Tibial artery (tissue), 4 donors: ENCODE results near the gene SLC16A10.
"Not testable (repeated sequence)": the region's sequence is repeated elsewhere in the genome, so short reads cannot be mapped to it uniquely, and the experiment has no call there.

Experiments used
- DNase-seq, 2 donors: peaks; one replicate each; pipeline ENCODE4 v3.0.0-alpha.2; 2019
- H3K27ac ChIP-seq, 2 donors: fragments of 200-600 bp; sonication (generic) in 1 of 2; 1 replicate in 1 of 2; 2 replicates in 1 of 2; pipeline ENCODE4 v1.5.1; 2018 to 2019; ENCODE audit warnings: mild to moderate bottlenecking in 1 of 2
- H3K27me3 ChIP-seq, 2 donors: fragments of 200-600 bp; sonication (generic) in 1 of 2; one replicate each; pipeline versions ENCODE4 v1.5.1 to v1.6.0; 2016 to 2019
- H3K36me3 ChIP-seq, 3 donors: fragments of 200-600 bp; sonication (generic) in 2 of 3; one replicate each; pipeline ENCODE4 v1.5.1; 2016 to 2019; ENCODE audit warnings: mild to moderate bottlenecking in 2 of 3
- H3K4me1 ChIP-seq, 4 donors: fragments of 200-600 bp; sonication (generic) in 2 of 4; 1 replicate in 3 of 4; 2 replicates in 1 of 4; pipeline ENCODE4 v1.5.1; 2016 to 2019
- H3K4me3 ChIP-seq, 2 donors: fragments of 200-600 bp; sonication (generic) in 1 of 2; 1 replicate in 1 of 2; 2 replicates in 1 of 2; pipeline ENCODE4 v1.5.1; 2018 to 2019; ENCODE audit warnings: mild to moderate bottlenecking in 2 of 2
- H3K9me3 ChIP-seq, 3 donors: fragments of 200-600 bp; sonication (generic) in 1 of 3; one replicate each; pipeline ENCODE4 v1.5.1; 2016 to 2019
- intact Hi-C: fragments of 100-400 bp; cut with DNase I; formaldehyde crosslinking; loops from one replicate; pipeline ENCODE4 v1.15.0; 2023; ENCODE audit warnings: low total_unique reads
- TF ChIP-seq, protein P1 (sequence below), 2 experiments: fragments of 200-600 bp in 1 of 2; fragments of 450-650 bp in 1 of 2; IDR thresholded peaks; one replicate each; pipeline ENCODE4 v1.5.1; 2017 to 2019; ENCODE audit warnings: antibody characterized with exemption in 2 of 2, mild to moderate bottlenecking in 1 of 2, moderate library complexity in 1 of 2

Gene SLC16A10

DNA sequence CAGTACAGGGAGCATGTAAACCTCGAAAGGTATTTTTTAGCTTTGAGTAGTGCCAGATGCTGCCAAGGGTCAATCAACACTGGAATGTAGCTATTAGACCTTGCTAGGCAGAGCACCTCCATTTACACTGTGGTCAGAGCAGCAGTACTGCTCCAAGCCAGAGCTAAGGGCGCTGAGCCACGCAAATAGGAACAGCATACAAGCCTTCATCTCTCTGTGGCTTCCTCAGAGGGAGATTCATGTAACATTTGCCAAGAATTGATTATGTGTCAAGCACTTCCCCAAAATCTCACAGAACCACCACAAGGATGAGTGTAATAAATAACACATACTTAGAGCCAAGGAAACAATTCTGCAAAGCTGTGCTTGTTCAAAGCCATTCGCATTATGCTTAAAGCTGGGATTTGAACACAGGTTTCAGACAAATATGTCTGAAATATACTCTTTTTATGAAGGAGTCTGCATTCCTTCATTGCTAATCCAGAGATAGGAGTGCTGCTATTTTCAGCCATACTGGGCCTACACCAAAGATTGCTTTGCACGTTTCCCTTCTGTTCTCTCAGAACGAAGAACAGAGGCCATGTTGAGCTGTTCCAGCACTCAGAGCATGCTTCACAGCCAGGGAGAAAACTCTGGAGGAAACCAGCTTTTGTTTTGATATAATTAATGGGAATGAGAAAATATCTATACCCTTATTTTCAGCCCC is 97.7 kb downstream of the SLC16A10 start:
- TF ChIP-seq, protein P1, sequence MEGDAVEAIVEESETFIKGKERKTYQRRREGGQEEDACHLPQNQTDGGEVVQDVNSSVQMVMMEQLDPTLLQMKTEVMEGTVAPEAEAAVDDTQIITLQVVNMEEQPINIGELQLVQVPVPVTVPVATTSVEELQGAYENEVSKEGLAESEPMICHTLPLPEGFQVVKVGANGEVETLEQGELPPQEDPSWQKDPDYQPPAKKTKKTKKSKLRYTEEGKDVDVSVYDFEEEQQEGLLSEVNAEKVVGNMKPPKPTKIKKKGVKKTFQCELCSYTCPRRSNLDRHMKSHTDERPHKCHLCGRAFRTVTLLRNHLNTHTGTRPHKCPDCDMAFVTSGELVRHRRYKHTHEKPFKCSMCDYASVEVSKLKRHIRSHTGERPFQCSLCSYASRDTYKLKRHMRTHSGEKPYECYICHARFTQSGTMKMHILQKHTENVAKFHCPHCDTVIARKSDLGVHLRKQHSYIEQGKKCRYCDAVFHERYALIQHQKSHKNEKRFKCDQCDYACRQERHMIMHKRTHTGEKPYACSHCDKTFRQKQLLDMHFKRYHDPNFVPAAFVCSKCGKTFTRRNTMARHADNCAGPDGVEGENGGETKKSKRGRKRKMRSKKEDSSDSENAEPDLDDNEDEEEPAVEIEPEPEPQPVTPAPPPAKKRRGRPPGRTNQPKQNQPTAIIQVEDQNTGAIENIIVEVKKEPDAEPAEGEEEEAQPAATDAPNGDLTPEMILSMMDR (IDR thresholded peaks at IDR 0.05) = no peak
- DNase-seq = no peak
- H3K9me3 ChIP-seq = no peaks in the 10 kb centered on the region
- no peaks in the 10 kb centered on the region for H3K36me3 ChIP-seq
- no peak overlapping the region for H3K4me3 ChIP-seq
- intact Hi-C loops = no loop called here
- no peak overlapping the region for H3K27ac ChIP-seq
- H3K27me3 ChIP-seq = no peaks in the 10 kb centered on the region
- H3K4me1 ChIP-seq = no peaks in the 10 kb centered on the region

DNA sequence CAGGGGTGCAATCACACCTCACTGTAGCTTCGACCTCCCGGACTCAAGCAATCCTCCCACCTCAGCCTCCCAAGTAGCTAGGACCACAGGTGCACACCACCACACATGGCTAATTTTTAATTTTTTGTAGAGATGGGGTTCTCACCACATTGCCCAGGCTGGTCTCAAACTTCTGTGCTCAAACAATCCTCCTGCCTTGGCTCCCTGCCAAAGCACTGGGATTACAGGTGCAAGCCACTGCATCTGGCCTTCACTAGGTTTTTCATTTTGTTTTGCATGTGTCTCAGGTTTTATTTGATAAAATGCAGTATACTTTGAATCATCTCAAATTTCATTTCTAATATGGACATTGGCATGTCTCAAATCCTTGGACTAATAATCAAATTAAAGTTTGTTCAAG is 98.7 kb downstream of the SLC16A10 start:
- Histone ChIP-seq H3K36me3 (no peaks in the 10 kb centered on the region), H3K9me3 (no peaks in the 10 kb centered on the region), H3K27me3 (no peaks in the 10 kb centered on the region), H3K4me1 (no peaks in the 10 kb centered on the region), H3K27ac (no peak overlapping the region), H3K4me3 (no peak overlapping the region)
- intact Hi-C loops = no loop called here
- DNase-seq = no peak
- TF ChIP-seq, protein P1 (IDR thresholded peaks at IDR 0.05) = no peak

DNA sequence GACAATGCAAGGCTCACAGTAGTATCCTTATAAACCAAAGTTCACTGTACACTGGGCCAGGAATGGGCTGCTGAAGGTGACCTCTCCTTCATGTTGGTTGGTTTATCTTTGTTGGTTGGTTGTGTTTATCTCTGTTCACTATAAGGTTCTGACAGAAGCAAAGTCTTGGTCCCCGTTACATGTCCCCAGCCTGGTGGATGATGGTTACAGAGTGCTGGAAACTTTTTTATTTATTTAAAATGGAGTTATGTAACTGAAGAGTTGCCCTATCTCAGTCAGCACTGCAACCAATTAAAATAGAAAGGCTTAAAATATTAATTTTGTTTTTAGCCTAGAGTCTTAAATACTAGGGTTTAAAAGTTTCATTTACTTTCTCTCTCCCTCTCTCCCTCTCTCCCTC is 100.6 kb downstream of the SLC16A10 start:
- no peaks in the 10 kb centered on the region for H3K36me3 ChIP-seq
- no peaks in the 10 kb centered on the region for H3K9me3 ChIP-seq
- H3K4me3 ChIP-seq = no peak overlapping the region
- no peak for DNase-seq
- no peak overlapping the region for H3K27ac ChIP-seq
- no peaks in the 10 kb centered on the region for H3K4me1 ChIP-seq
- intact Hi-C loops = no loop called here
- no peaks in the 10 kb centered on the region for H3K27me3 ChIP-seq
- TF ChIP-seq, protein P1 (IDR thresholded peaks at IDR 0.05) = no peak

DNA sequence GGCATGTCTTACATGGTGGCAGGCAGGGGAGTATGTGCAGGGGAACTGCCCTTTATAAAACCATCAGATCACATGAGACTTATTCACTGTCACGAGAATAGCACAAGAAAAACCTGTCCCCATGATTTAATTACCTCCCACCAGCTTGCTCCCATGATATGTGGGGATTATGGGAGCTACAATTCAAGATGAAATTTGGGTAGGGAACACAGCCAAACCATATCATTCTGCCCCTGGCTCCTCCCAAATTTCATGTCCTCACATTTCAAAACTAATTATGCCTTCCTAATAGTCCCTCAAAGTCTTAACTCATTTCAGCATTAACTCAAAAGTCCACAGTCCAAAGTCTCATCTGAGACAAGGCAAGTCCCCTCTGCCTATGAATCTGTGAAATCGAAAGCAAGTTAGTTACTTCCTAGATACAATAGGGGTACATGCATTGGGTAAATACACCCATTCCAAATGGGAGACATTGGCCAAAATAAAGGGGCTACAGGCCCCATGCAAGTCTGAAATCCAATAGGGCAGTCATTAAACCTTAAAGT is 102.4 kb downstream of the SLC16A10 start:
- DNase-seq, intact Hi-C loops, H3K27me3 ChIP-seq: not testable (repeated sequence)

DNA sequence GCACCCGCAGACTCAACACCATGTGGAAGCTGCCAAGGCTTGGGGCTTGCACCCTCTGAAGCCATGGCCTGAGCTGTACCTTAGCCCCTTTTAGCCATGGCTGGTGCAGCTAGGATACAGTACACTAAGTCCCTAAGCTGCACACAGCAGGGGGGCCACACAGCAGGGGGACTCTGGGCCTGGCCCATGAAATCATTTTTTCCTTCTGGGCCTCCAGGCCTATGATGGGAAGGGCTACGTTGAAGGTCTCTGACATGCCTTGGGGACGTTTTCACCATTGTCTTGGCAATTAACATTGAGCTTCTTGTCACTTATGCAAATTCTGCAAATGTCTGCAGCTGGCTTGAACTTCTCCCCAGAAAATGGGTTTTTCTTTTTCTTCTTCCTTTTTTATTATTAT is 103.3 kb downstream of the SLC16A10 start:
- no peaks in the 10 kb centered on the region for H3K4me1 ChIP-seq
- H3K27me3 ChIP-seq = no peaks in the 10 kb centered on the region
- TF ChIP-seq, protein P1 (IDR thresholded peaks at IDR 0.05) = no peak
- DNase-seq = no peak
- H3K27ac ChIP-seq = no peak overlapping the region
- H3K9me3 ChIP-seq = no peaks in the 10 kb centered on the region
- no peak overlapping the region for H3K4me3 ChIP-seq
- no peaks in the 10 kb centered on the region for H3K36me3 ChIP-seq
- intact Hi-C loops = no loop called here

More for the DNA sequence above, 102.4 kb downstream of the SLC16A10 start:
- not testable (repeated sequence) for H3K27ac ChIP-seq, H3K4me3 ChIP-seq, H3K4me1 ChIP-seq, H3K9me3 ChIP-seq, H3K36me3 ChIP-seq

DNA sequence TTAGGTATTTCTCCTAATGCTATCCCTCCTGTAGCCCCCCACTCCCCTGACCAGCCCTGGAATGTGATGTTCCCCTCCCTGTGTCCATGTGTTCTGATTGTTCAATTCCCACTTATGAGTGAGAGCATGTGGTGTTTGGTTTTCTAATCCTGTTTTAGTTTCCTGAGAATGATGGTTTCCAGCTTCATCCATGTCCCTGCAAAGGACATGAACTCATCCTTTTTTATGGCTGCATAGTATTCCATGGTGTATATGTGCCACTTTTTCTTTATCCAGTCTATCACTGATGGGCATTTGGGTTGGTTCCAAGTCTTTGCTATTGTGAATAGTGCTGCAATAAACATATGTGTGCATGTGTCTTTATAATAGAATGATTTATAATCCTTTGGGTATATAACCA is 103.8 kb downstream of the SLC16A10 start:
- H3K4me1 ChIP-seq, H3K9me3 ChIP-seq, intact Hi-C loops, DNase-seq, H3K27me3 ChIP-seq, H3K36me3 ChIP-seq, H3K4me3 ChIP-seq, H3K27ac ChIP-seq: not testable (repeated sequence)
